ENCODE data around the gene GOLGA8M.
"Not testable (repeated sequence)": the region's sequence is repeated elsewhere in the genome, so short reads cannot be mapped to it uniquely, and the experiment has no call there.

Gene GOLGA8M

GRCh38 chr15:28712270-28712669 is at the start of gene GOLGA8M:
TSS of gene GOLGA8M (minus strand) at chr15:28712421. CDS start at chr15:28712323, 98 bp downstream.
- H3K4me3 ChIP-seq (replicated peaks in 1 of 2; ENCODE audit: low read depth in 2 of 2, low read length in 2 of 2); DNase-seq (ENCODE audit: low read depth in 2 of 2): not testable (repeated sequence)

DNA sequence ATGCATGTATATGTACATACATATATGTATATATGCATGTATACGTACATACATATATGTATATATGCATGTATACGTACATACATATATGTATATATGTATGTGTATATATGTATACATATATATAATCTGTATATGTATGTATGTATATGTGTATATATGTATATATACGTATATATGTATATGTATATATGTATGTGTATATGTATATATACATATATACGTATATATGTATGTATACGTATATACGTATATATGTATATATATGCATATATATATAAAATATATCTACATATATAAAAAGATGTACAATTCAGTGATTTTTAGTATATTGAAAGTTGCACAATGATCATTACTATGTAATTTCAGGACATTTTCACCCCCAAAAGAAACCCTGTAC is 30.7 kb upstream of the GOLGA8M start:
- DNase-seq (ENCODE audit: low read depth in 2 of 2); H3K4me3 ChIP-seq (replicated peaks in 1 of 2; ENCODE audit: low read depth in 2 of 2, low read length in 2 of 2): not testable (repeated sequence)

- DNase-seq (ENCODE audit: low read depth in 2 of 2): not testable (repeated sequence)
- H3K4me3 ChIP-seq (replicated peaks in 1 of 2; ENCODE audit: low read depth in 2 of 2, low read length in 2 of 2): peak overlapping the region; percentile 22 to 27
Measured at GRCh38 chr15:28738590-28739292, 26.5 kb upstream of the GOLGA8M start.

DNA sequence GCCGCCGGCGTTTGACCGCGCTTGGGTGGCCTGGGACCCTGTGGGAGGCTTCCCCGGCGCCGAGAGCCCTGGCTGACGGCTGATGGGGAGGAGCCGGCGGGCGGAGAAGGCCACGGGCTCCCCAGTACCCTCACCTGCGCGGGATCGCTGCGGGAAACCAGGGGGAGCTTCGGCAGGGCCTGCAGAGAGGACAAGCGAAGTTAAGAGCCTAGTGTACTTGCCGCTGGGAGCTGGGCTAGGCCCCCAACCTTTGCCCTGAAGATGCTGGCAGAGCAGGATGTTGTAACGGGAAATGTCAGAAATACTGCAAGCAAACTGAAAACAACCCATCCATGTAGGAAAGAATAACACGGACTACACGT is 26.0 kb upstream of the GOLGA8M start:
- H3K4me3 ChIP-seq (replicated peaks in 1 of 2; ENCODE audit: low read depth in 2 of 2, low read length in 2 of 2): peak overlapping the region; percentile 22 to 27
- DNase-seq (ENCODE audit: low read depth in 2 of 2): not testable (repeated sequence)

- peak overlapping the region; percentile 21 to 48 for H3K4me3 ChIP-seq (replicated peaks in 1 of 2; ENCODE audit: low read depth in 2 of 2, low read length in 2 of 2)
- peak; percentile 32 to 43 for DNase-seq (ENCODE audit: low read depth in 2 of 2)
Measured at GRCh38 chr15:28737521-28738199, 25.4 kb upstream of the GOLGA8M start.

- H3K4me3 ChIP-seq (replicated peaks in 1 of 2; ENCODE audit: low read depth in 2 of 2, low read length in 2 of 2): not testable (repeated sequence)
- peak in 1 of 2 donors; percentile 4 for DNase-seq (ENCODE audit: low read depth in 2 of 2)
Measured at GRCh38 chr15:28728061-28728460, 15.8 kb upstream of the GOLGA8M start.

GRCh38 chr15:28727026-28727425 is 14.8 kb upstream of the GOLGA8M start:
- DNase-seq (ENCODE audit: low read depth in 2 of 2): not testable (repeated sequence)

DNA sequence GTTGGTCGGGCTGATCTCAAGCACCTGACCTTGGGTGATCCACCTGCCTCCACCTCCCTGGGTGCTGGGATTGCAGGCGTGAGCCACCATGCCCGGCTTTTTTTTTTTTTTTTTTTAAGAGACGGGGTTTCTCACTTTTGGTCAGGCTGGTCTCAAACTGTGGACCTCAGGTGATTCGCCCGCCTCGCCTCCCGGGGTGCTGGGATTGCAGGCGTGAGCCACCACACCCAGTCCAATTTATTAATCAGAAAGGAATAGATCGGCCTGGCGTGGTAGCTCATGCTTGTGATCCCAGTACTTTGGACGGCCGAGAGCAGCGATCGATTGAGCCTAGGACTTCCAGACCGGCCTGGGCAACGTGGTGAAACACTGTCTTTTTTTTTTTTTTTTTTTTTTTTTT is 13.9 kb upstream of the GOLGA8M start:
- TF ChIP-seq CTCF (IDR thresholded peaks at IDR 0.05; ENCODE audit: low read depth, low read length): no peak
- DNase-seq (ENCODE audit: low read depth in 2 of 2): no peak
- no peak overlapping the region for H3K4me3 ChIP-seq (replicated peaks in 1 of 2; ENCODE audit: low read depth in 2 of 2, low read length in 2 of 2)

More at GRCh38 chr15:28727026-28727425, 14.8 kb upstream of the GOLGA8M start:
- not testable (repeated sequence) for H3K4me3 ChIP-seq (replicated peaks in 1 of 2; ENCODE audit: low read depth in 2 of 2, low read length in 2 of 2)

- no peak overlapping the region for H3K4me3 ChIP-seq (replicated peaks in 1 of 2; ENCODE audit: low read depth in 2 of 2, low read length in 2 of 2)
- no peak for DNase-seq (ENCODE audit: low read depth in 2 of 2)
Measured at GRCh38 chr15:28725556-28725955, 13.3 kb upstream of the GOLGA8M start.

GRCh38 chr15:28723986-28724385 is 11.8 kb upstream of the GOLGA8M start:
- H3K4me3 ChIP-seq (replicated peaks in 1 of 2; ENCODE audit: low read depth in 2 of 2, low read length in 2 of 2); DNase-seq (ENCODE audit: low read depth in 2 of 2): not testable (repeated sequence)

More at GRCh38 chr15:28725556-28725955, 13.3 kb upstream of the GOLGA8M start:
- TF ChIP-seq CTCF (IDR thresholded peaks at IDR 0.05; ENCODE audit: low read depth, low read length): no peak

DNA sequence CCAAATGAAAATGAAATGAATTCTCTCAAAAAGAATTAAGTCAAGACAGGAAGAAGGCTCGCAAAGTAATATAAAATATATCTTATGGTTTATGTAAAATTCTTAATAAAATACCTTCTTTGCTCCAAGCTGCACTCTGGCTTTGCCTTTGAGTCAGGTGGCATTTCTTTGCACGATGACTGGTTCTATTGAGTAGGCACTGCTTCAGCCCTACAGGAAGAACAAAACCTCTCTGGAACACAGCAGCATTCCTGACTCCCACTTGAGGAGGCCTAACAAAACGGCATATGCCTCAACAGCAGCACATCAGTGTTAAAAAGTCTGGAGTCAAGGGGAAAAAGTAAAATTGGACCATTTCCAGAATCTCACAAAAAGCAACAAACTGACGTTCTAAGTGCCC is 7.4 kb upstream of the GOLGA8M start:
- H3K4me3 ChIP-seq (replicated peaks in 1 of 2; ENCODE audit: low read depth in 2 of 2, low read length in 2 of 2); DNase-seq (ENCODE audit: low read depth in 2 of 2): not testable (repeated sequence)

DNA sequence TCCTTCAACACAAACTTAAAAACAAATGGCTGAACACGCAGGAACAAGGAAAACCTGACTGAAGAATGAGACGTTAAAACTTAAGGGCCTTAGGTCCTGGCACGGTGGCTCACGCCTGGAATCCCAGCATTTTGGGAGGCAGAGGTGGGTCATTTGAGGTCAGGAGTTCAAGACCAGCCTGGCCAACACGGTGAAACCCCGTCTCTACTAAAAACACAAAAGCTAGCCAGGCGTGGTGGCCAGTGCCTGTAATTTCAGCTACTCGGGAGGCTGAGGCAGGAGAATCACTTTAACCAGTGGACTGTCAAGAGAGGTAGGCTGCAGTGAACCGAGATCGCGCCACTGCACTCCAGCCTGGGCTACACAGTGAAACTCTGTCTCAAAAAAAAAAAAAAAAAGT is 6.4 kb upstream of the GOLGA8M start:
- not testable (repeated sequence) for H3K4me3 ChIP-seq (replicated peaks in 1 of 2; ENCODE audit: low read depth in 2 of 2, low read length in 2 of 2); DNase-seq (ENCODE audit: low read depth in 2 of 2)

DNA sequence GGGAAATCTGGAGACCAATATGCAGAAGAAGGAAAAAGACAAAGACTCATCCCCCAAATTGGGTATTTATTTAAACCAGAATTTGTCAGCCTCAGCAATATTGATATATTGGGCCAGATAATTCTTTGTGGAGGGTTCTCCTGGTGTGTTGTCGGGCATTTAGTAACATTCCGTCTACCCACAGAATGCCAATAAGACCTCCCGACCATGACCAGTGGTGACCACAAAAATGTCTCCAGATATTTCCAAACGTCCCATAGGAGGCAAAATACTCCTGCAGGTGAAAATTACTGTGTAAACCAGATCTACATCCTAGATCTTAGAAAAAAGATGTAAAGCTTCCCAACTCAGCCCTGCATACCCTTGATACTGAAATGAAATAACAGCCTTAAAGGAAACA is 2.0 kb upstream of the GOLGA8M start:
- DNase-seq (ENCODE audit: low read depth in 2 of 2): peak in 1 of 2 donors; percentile 11
- not testable (repeated sequence) for H3K4me3 ChIP-seq (replicated peaks in 1 of 2; ENCODE audit: low read depth in 2 of 2, low read length in 2 of 2)

- not testable (repeated sequence) for DNase-seq (ENCODE audit: low read depth in 2 of 2); H3K4me3 ChIP-seq (replicated peaks in 1 of 2; ENCODE audit: low read depth in 2 of 2, low read length in 2 of 2)
Measured at GRCh38 chr15:28703927-28704326, 8.3 kb downstream of the GOLGA8M start.

DNA sequence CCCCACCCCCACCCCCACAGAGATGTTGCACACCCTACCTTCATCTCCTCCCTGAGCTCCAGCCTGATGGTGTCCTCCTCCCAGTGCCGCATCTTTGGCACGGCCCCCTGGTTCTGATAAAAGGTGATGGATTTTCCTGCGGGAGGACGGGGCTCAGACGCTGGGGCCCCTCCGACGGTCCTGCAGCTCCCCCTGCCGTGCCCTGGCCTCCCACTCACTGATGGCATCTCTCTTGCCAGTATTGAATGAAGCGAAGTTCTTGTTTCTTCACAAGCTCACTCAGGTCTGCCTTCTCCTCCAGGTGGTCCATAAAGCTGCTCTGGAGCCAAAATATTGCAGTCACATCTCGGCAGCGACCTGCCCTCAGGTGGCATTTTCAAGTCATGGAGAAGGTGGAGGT is 9.8 kb downstream of the GOLGA8M start:
- not testable (repeated sequence) for DNase-seq (ENCODE audit: low read depth in 2 of 2); H3K4me3 ChIP-seq (replicated peaks in 1 of 2; ENCODE audit: low read depth in 2 of 2, low read length in 2 of 2)

DNA sequence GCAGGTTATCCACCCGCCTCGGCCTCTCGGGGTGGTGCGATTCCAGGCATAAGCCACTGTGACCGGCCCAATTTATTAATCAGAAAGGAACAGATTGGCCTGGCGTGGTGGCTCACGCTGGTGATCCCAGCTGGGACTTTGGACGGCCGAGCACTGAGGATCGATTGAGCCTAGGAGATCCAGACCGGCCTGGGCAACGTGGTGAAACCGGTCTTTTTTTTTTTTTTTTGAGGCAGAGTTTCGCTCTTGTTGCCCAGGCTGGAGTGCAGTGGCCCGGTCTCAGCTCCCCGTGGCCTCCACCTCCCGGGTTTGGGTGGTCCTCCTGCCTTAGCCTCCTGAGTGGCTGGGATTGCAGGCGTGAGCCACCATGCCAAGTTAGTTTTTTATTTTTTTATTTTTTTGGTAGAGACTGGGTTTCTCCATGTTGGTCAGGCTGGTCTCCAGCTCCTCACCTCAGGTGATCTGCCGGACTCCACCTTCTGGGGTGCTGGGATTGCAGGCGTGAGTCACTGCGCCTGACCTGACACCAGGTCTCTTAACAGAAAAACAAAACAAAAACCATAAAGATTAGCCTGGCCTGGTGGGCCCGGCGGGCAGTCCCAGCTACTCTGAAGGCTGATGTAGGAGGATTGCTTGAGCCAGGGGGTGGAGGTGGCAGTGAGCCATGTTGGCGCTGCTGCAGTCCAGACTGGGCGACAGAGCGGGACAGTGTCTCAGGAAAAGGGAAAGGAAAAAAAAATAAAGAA is 18.0 kb downstream of the GOLGA8M start:
- not testable (repeated sequence) for H3K4me3 ChIP-seq (replicated peaks in 1 of 2; ENCODE audit: low read depth in 2 of 2, low read length in 2 of 2); DNase-seq (ENCODE audit: low read depth in 2 of 2)

Data from cardiac fibroblast (primary cell).